Right atrium auricular region (tissue), 2 donors: ENCODE measurements around the gene TELO2. TPM values are rescaled to one million over a fixed set of nuclear protein-coding genes. Genes with fewer than 3 reads are reported as not detected.

Experiments
- DNase-seq: peaks from one replicate; pipeline ENCODE4 v3.0.0-alpha.2; 2019; ENCODE audit warnings: low spot score
- H3K27ac ChIP-seq, 2 donors: fragments of 200-600 bp; sonication (generic); 1 replicate in 1 of 2; 2 replicates in 1 of 2; pipeline ENCODE4 v1.5.1; 2016 to 2019
- H3K27me3 ChIP-seq, 2 donors: fragments of 200-600 bp; sonication (generic); one replicate each; pipeline versions ENCODE4 v1.5.1 to v1.6.0; 2017 to 2019
- H3K36me3 ChIP-seq: fragments of 200-600 bp; sonication (generic); one replicate; pipeline ENCODE4 v1.5.1; 2016
- H3K4me1 ChIP-seq, 2 donors: fragments of 200-600 bp; sonication (generic); one replicate each; pipeline versions ENCODE4 v1.5.1 to v1.6.0; 2017 to 2019
- H3K4me3 ChIP-seq, 2 donors: fragments of 200-600 bp; sonication (generic); 1 replicate in 1 of 2; 2 replicates in 1 of 2; pipeline ENCODE4 v1.5.1; 2017 to 2019; ENCODE audit warnings: mild to moderate bottlenecking in 1 of 2, moderate library complexity in 1 of 2
- H3K9me3 ChIP-seq, 2 donors: fragments of 200-600 bp; sonication (generic); one replicate each; pipeline ENCODE4 v1.5.1; 2019
- total RNA-seq, 2 donors: library from RNA; depleted of rRNA; stranded (reverse); fragments of >200 nt; gene quantifications; one replicate each; pipeline ENCODE4 v1.1.0, GENCODE V29; 2016
- TF ChIP-seq, protein P1 (sequence below), 2 donors: fragments of 200-600 bp; sonication (generic); IDR thresholded peaks; one replicate each; pipeline ENCODE4 v1.5.1; 2019; ENCODE audit warnings: antibody characterized with exemption in 2 of 2

The TELO2 gene
- total RNA-seq = 10 to 100 TPM; 11.3 to 11.5 TPM

DNA sequence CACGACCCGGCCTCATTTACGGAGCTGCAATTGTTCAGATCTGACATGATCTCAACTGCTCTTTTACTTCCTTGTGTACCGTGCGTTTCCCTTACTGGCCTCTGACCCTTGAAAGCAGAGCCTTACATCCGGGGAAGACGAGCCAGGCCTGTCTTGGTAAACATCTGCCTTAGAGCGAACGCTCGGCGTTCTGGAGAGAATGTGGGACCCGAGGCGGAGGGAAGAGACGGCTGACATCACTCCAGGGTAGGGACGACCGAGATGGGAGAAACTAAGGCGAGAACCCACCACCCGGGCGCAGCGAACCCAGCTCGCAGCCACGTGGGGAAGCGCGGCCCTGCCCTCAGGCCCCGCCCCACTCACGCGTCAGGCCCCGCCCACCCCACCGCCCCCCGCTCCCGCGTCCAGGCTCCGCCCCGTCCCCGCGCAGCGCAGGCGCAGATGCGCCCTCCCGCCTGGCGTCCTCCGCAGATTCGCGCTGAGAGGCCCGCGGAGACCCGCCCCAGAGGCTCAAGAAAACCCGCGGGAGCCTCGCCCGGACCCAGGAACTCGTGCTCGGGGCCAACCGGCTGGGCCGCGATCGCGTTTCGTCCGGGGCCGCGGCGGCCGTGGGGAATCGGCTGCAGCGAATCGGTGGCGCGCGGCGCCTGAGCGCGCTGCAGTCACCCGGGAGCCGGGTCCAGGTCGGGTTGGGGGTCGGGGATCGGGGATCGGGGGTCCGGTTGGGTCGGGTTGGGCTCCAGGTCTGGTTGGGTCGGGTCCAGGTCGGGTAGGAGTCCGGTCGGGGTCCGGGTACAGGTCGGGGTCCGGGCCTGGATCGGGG is at the start of gene TELO2:
Gene TELO2, plus strand, starts transcription at position 438 of the 823 bp plus-strand sequence. CDS start 922 bp downstream, outside the sequence.
- TF ChIP-seq, protein P1, sequence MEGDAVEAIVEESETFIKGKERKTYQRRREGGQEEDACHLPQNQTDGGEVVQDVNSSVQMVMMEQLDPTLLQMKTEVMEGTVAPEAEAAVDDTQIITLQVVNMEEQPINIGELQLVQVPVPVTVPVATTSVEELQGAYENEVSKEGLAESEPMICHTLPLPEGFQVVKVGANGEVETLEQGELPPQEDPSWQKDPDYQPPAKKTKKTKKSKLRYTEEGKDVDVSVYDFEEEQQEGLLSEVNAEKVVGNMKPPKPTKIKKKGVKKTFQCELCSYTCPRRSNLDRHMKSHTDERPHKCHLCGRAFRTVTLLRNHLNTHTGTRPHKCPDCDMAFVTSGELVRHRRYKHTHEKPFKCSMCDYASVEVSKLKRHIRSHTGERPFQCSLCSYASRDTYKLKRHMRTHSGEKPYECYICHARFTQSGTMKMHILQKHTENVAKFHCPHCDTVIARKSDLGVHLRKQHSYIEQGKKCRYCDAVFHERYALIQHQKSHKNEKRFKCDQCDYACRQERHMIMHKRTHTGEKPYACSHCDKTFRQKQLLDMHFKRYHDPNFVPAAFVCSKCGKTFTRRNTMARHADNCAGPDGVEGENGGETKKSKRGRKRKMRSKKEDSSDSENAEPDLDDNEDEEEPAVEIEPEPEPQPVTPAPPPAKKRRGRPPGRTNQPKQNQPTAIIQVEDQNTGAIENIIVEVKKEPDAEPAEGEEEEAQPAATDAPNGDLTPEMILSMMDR (IDR thresholded peaks at IDR 0.05) = no peak
- Histone ChIP-seq H3K36me3 (peaks cover 26% of the 10 kb centered on the region), H3K4me3 (peak within 1 kb of the TSS; percentile 76 to 80), H3K27me3 (no peaks in the 10 kb centered on the region), H3K4me1 (peaks cover 0 to 30% of the 10 kb centered on the region in 2 donors), H3K9me3 (no peaks in the 10 kb centered on the region), H3K27ac (peak within 1 kb of the TSS; percentile 92 to 95)
- peak; percentile 70 for DNase-seq

DNA sequence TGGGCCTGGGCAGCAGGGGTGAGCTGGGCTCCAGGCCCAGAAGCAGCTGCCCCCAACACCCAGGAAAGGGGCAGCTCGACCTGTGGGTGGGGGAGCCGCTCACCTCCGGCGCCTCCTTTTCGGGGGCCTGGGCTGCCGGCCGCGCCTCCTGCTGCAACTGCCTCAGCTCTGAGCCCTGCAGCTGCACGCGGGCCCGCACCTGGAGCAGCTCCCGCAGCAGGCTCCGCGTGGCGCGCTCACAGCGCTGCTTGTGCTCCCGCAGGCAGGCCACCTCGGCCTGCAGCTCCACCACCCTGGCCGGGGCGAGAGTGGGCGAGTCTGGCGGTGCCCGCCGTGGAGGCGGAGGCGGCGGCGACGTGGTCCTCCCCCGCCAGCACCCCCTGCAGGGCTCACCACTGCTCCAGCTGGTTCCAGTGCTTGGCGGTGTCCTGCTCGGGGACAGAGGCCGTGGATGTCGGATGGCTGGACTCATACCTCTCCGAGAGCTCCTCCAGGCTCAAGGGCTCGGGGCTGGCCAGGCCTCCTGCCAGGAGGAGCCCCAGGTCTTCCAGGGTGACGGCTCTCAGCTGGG is 49.7 kb upstream of the TELO2 start:
- H3K9me3 ChIP-seq = no peaks in the 10 kb centered on the region
- TF ChIP-seq, protein P1 (IDR thresholded peaks at IDR 0.05) = no peak
- H3K27ac ChIP-seq = no peak overlapping the region
- no peak for DNase-seq
- peaks cover 31% of the 10 kb centered on the region for H3K36me3 ChIP-seq
- H3K4me3 ChIP-seq = no peak overlapping the region
- H3K27me3 ChIP-seq = no peaks in the 10 kb centered on the region
- H3K4me1 ChIP-seq = no peaks in the 10 kb centered on the region

DNA sequence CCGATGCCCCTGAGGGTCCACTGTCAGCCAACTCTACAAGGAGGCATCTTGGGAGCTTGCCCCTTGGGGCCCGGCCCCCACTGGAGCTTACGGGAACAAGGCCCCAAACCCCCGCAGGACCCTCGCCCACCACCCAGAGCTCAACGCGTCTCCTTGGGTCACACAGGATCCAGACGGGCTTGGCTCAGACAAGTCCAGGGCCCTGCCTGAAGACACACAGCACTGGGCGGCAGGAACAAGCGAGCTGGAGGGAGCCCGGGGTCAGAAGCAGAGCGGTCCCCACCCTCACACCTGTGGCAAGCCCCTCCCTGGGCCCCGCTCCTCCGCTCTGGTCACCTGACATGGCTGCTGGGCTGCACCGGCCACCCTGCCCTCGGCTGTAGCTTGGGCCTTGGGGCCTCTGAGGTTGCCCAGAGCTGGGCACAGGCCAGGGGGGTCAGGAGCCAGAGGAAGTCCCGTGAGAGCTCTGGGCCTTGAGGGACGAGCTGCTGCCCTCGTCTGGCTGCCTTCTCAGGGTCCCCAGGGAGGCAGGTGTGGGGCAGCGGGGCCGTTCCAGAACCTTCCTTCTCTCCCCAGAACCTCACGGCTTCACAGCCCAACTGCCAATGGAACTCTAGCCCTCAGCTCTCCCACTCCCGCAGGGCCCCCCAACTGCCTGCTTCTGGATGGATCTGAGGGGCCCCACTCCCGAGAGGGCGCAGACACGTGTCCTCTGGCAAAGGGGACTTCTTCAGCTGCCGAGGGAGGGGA is 49.0 kb upstream of the TELO2 start, which contains the start of gene CCDC154:
Gene CCDC154, minus strand, starts transcription at position 577 of the 750 bp plus-strand sequence. Its CDS starts 234 bp downstream, at position 343.
- no peak within 1 kb of the TSS for H3K4me3 ChIP-seq
- TF ChIP-seq, protein P1 (IDR thresholded peaks at IDR 0.05) = no peak
- no peak for DNase-seq

DNA sequence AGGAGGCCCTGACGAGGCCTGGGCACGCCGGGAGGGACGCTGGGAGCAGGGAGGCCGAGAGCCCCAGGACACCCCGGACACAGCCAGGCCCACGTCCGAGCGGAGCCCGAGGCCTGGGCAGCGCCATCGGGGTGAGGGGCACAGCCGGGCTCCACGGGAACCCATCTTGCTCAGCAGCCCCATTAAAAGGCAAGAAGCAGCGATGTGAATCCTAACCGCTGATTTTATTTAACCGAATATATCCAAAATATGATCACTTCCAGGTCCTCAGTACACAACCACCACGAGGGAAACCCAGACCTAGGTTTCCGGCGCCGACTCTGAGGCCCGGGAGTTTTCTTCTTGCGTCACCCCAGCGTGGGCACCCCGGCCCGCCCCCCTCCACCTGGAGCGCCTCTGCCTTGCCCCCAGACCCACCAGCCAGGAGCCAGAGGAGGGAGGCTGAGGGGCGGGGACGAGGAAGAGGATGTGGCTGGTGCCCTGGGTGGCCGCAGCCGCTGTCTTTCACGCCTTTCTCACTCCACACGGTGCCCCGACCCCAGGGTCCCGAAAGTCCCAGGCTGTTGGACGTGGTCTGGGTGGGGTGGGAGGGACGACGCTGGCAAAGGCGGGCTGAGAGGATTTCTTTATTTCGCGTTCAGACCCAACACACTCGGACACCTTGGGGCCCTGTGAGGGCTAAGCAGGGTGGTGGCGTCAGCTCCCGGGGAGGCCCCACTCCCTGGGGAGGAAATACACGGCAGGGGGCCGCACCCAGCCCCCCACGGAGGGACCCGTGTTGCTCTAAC is 48.2 kb upstream of the TELO2 start:
- TF ChIP-seq, protein P1 (IDR thresholded peaks at IDR 0.05) = no peak
- no peaks in the 10 kb centered on the region for H3K27me3 ChIP-seq
- no peak overlapping the region for H3K27ac ChIP-seq
- no peaks in the 10 kb centered on the region for H3K9me3 ChIP-seq
- DNase-seq = no peak
- peaks cover 37% of the 10 kb centered on the region for H3K36me3 ChIP-seq
- no peaks in the 10 kb centered on the region for H3K4me1 ChIP-seq
- no peak overlapping the region for H3K4me3 ChIP-seq

More for the DNA sequence above, 49.0 kb upstream of the TELO2 start, which contains the start of gene CCDC154:
- Histone ChIP-seq H3K9me3 (no peaks in the 10 kb centered on the region), H3K27me3 (no peaks in the 10 kb centered on the region), H3K27ac (no peak within 1 kb of the TSS), H3K36me3 (peaks cover 31% of the 10 kb centered on the region), H3K4me1 (no peaks in the 10 kb centered on the region)

DNA sequence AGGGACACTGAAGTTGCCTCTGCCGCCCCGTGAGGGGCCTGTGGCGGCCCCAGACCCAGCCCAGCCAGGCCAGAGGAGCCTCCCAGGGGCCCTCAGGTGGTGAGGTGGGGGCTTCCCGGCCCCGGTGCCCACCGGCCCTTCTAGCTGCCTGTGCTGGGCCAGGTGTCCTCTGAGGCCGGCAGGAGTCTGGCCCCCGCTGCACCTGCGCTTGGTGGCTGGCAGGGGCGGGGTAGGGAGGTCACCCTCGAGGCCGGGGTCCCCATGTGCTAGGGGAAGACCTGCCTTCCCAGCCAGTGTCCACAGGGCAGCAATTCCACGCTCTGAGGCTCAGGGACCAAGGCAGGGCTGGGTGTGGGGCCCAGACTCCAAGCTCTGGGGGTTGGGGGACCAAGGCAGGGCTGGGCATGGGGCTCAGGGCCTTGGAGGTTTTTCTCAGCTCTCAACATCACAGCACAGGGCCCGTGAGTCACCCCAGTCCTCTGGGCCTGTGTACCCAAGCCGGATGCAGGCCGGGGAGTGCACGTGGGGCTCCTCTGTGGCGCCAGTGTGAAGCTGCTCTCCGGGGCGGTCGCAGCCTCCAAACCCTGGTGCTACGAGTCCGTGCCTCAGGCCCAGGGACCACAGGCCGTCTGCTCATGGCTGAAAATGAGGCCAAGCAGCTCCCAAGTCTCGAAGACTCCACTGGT is 47.5 kb upstream of the TELO2 start:
- no peaks in the 10 kb centered on the region for H3K27me3 ChIP-seq
- H3K4me3 ChIP-seq = no peak overlapping the region
- TF ChIP-seq, protein P1 (IDR thresholded peaks at IDR 0.05) = no peak
- H3K4me1 ChIP-seq = no peaks in the 10 kb centered on the region
- peaks cover 42% of the 10 kb centered on the region for H3K36me3 ChIP-seq
- H3K9me3 ChIP-seq = no peaks in the 10 kb centered on the region
- no peak overlapping the region for H3K27ac ChIP-seq
- DNase-seq = no peak
